HG03045 (cell line): ENCODE results near the gene MRPS27.

Experiments used
- ATAC-seq: cut with Tn5 transposase; IDR thresholded peaks from one replicate; pipeline ENCODE4 v1.9.1; 2021; ENCODE audit warnings: mild to moderate bottlenecking, moderate library complexity; ENCODE audit not compliant: unreplicated experiment

Gene MRPS27

DNA sequence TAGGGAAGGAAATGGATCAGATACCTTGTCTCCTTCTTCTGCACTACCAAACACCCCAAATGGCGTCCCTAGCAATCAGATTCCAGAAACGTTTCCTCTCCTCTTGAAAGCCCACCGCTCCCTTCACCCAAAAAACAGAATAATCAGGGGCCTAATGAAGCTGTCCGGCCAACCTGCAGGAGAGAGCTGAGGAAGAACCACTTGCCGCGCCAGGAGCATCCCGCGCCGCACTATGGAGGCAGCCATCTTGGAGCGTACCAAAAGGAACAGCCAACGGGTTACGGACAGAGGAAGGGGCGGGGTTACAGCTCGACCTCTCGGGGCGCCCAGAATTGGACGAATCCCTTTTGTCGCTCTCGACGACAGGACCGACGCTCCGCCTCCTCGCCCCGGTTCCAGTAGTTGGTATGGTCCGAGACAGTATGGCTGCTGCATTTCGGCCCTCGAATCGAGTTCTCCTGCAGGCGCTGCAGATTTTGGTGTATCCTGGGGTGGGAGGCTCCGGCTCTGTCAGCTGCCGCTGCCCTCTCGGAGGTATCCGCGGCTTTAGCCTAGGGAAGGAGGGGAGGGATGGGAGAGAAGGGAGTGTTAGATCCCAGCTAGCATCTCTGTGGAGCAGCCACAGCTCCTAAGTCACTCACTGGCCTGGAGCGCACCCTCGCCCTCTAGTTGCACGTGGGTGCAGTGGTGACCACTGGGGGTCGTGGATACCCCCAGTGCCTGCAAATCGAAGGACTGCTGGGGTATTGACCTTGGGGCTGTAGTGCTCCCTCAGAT is at the start of gene MRPS27, which contains the start of gene PTCD2:
Gene MRPS27, minus strand, starts transcription at position 265 of the 777 bp plus-strand sequence. Its CDS starts 19 bp downstream, at position 246.
Gene PTCD2, plus strand, starts transcription at position 398 of the 777 bp plus-strand sequence. Its CDS starts 10 bp downstream, at position 408.
- peak; percentile 99 for ATAC-seq

DNA sequence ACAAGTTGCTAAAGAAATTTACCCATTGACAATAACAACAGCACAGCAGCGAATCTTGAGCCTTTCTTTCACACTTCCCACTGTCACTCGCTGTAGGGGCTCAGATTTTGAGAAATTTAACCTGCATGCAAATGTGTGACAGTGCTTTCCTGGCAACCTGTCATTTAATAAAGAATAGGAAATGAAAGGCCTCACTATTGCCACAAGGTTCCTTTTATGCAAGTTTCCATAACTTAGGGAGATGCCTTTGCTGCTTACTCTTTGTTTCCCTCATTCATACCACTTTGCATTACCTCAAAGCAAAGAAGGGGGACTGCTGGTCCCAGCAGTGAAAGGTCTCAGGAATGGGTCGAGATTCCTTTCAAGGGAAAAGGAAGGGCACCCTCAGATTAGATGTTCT is 49.7 kb upstream of the MRPS27 start:
- ATAC-seq = no peak

DNA sequence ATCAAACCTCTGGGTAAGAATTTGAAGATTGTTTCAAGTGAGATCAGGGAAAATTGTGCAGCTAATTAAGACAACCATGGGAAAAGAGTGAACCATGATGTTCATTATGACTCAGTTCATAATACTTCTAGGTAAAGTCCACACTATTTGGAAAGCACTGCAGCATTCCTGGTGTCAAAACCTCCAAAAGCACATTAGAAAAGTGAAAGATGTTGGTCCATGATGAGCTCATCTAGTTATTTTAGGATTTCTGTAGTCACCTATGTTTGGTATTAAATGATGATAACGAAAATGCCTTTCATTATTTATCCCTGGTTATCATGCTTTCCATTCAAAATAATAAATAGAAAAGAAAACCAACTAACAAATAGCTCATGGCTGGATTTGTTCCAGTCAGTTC is 49.3 kb upstream of the MRPS27 start:
- ATAC-seq = no peak

- no peak for ATAC-seq
Measured at GRCh38 chr5:72368271-72368670, 48.2 kb upstream of the MRPS27 start.

DNA sequence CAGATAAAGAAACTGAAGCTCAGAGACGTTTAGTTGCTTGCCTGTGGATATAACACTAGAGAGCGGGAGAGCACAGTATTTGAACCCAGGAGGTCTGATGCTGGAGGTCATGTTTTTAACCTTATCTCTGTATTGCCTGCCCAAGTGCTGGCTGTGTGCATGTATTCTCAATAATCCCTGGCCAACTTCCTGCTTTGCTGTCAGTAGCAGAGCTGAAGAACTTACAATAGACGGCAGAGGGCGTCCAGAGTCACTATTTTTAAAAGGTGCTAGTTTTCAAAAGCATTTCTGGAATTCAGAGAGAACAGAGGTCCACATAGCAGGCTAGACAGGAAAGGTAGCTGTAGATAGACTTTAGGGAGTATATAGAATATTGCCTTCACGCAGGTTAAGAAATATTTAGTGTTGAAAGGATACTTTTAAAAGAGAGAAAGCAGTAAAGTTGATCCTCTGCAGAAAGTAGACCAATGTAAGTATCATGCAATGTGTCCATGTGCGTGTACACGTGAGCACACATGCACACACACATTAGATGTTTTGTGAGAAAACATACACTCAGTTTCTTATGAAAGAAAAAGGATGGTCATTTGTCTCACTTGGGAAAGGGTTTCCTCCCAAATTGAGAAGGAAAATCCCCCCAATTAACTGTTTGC is 46.4 kb upstream of the MRPS27 start:
- ATAC-seq = peak; percentile 74

DNA sequence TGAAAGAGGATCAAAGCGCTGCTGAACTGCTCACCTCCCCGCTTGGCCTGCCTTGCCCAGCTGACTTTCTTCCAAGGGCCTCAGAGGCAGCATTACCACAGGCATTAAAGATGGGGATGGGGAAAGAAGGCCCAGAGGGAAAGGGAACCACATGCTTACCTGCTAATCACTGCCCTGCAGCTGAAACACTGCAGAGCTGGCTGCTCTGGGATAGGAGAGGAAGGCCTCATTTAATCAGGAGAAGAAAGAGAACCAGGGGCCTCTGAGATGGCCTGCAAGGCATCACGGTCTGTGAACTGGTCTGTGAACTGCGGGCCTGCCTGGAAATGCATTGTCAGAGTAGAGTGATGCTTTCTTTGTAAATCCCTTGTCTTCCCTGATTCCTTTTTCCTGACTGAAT is 44.9 kb upstream of the MRPS27 start:
- ATAC-seq = no peak

DNA sequence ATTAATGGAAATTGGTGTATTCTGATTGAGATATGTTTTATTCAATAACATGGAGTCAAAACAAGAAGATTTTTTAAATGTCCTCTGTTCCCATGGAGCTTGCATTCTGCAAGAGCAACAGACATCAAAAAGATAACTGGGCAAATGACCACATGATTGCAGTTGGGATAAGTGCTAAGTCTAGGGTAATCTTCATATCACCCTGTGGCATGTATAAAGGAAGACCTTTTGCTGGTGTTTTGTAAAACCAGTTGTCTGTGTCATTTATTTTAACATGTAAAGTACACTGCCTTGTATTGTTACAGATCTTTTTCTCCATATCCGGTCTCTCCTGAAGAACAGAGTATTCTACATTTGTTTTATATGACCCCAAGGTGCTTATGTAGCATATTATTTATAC is 44.1 kb upstream of the MRPS27 start:
- ATAC-seq = no peak

DNA sequence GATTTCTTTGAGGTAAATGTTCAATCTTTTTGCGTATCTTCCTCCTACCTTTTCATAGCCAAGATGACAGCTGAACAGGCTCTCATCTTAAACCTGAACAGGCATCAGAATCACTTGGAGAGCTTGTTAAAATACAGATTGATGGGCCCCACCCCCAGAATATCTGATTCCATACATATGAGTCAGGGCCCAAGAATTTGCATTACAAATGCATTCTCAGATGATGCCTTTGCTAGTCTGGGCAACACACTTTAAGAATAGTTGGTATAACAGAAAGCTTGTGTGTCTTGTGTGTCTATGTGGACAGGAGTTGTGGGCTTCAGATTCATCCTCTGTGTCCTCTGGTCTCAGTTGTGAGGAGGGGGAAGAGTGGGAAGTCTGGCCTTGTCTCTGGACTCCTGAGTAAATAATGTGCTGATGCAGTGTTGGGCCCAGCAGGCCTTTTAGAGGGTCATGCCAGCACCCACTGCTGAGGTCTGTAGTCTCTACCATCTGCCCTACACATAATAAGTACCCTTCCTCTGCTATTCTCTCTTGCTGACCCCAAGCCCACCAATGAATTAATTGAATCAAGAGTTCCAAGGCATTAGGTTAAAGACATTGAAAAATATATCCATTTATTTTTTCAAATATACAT is 43.2 kb upstream of the MRPS27 start:
- ATAC-seq = no peak

GRCh38 chr5:72359886-72360285 is 39.8 kb upstream of the MRPS27 start:
- no peak for ATAC-seq

GRCh38 chr5:72358925-72359324 is 38.9 kb upstream of the MRPS27 start:
- no peak for ATAC-seq

DNA sequence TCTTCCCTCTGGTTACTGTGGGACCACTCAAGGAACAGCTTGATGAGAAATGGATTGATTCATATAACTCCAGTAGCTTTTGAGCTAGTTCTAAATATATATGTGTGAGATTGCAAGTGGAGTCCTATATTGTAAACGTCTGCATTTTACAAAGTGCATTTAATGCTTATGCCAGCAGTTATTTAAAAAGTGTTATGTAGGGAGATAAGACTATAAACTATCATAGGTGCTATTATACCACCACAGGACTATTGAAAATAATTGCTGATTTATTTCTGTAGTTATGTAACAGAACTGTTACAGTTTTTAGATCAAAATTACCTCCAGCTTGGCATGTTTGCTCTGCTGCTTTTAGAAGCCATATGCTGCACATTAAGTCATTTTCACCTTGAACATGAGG is 36.3 kb upstream of the MRPS27 start:
- ATAC-seq = no peak

GRCh38 chr5:72355706-72356299 is 35.8 kb upstream of the MRPS27 start:
- ATAC-seq = no peak

DNA sequence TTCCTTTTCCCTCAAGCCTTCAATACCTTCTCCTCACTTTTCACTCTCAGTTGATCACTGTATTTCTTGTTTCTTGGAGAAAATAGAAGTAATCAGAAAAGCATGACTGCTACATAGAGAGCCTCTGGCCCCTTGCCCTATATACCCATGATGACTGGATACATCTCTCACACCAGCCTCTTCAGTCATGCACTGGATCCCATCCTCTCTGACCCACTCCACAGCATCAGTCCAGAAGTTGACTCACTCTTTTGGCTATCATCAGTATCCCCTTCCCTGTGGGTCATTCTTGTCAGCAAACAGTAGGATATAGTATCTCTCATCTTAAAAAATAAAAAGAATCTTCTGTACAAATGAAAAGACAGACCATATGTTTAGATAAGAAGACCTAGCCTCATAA is 33.0 kb upstream of the MRPS27 start:
- no peak for ATAC-seq

- no peak for ATAC-seq
Measured at GRCh38 chr5:72352616-72353015, 32.6 kb upstream of the MRPS27 start.

- ATAC-seq = no peak
Measured at GRCh38 chr5:72351376-72351775, 31.3 kb upstream of the MRPS27 start.

- ATAC-seq = no peak
Measured at GRCh38 chr5:72347801-72348308, 27.8 kb upstream of the MRPS27 start.

DNA sequence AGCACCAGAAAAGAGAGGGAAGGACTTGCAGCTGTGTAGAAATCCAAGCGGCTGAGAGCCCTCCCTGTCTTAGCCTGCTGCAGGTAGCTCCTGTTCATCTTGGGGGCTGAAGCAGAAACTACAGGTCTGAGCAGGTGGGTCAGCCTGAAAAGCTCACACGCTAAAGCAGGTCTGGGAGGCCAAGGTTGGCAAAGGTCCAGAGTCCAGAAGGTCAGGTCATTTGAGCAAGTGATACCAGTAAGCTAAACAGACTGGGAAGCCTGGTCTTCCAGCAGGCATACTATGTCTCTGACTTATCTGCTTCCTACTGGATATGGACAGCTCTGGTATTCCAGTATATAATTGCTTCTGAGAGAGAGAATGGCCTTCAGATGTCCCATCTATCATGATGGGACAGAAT is 26.4 kb upstream of the MRPS27 start:
- ATAC-seq = no peak

- ATAC-seq = no peak
Measured at GRCh38 chr5:72338689-72339209, 18.7 kb upstream of the MRPS27 start.

DNA sequence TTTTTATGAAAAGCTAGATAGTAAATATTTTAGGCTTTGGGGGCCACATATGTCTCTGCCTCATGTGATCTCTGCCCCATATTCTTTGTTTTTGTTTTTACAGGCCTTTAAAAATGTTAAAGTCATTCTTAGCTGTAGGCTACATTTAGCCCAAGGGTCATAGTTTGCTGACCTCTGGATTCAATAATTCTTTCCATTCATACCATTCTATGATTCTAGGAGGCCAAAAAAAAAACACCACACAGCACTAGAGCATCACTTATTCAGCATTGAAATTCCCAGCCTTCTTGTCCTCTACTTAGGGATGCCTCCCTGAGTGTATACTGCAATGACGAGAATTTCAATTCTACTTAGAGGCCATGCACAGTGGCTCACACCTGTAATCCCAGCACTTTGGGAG is 17.1 kb upstream of the MRPS27 start:
- no peak for ATAC-seq

- no peak for ATAC-seq
Measured at GRCh38 chr5:72330712-72331111, 10.7 kb upstream of the MRPS27 start.

DNA sequence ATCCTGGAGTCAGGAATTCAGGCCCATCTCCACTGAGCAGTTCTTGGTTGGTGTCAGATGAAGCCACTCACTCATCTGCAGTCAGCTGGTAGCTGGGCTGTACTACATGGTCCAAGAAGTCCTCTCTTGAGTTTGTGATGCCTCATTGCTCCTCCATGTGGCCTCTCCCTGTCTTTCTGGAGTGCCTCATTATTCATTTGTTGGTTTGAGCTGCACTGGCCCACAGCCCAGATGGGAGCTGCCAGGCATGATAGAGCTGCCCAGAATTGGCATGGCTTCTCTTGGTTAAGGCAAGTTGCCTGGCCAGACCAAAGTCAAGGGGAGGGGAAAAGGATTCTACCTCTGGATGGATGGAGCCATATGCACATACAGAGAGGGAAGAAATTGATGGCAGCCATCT is 8.1 kb upstream of the MRPS27 start:
- no peak for ATAC-seq
